ENCODE data around the gene CRTC2. TPM values are rescaled to one million over a fixed set of nuclear protein-coding genes. Genes with fewer than 3 reads are reported as not detected.
A peak's percentile ranks its signal among the peaks of the same experiment; 100 is the strongest.

The CRTC2 gene
- total RNA-seq, 1 experiment from 2014 or later = 45.7 TPM

- Histone ChIP-seq H4K8ac (replicated peaks; ENCODE audit: insufficient read length, low read depth, low read length) (no peak within 1 kb of the TSS), H3K18ac (ENCODE audit: insufficient read length, low read depth, low read length) (peak within 1 kb of the TSS; percentile 22), H2BK12ac (ENCODE audit: insufficient read length, low read depth, low read length) (no peak within 1 kb of the TSS), H2BK5ac (ENCODE audit: insufficient read length, low read length) (no peak within 1 kb of the TSS), H3K27ac (ENCODE audit: insufficient read length, low read depth, low read length) (no peak within 1 kb of the TSS), H2BK15ac (ENCODE audit: low read depth, low read length) (no peak within 1 kb of the TSS), H3K23ac (ENCODE audit: insufficient read length, low read depth, low read length) (no peak within 1 kb of the TSS), H3K4me1 (ENCODE audit: insufficient read depth, low read length) (no peaks in the 10 kb centered on the region), H3K9me3 (ENCODE audit: control insufficient read depth, low read depth, low read length) (no peaks in the 10 kb centered on the region), H4K5ac (ENCODE audit: insufficient read length, low read depth, low read length) (no peak within 1 kb of the TSS), H3K79me2 (ENCODE audit: insufficient read depth, low read length) (peaks cover 3% of the 10 kb centered on the region; the same call in 1 of the 2 replicates), H3T11ph (ENCODE audit: low read length) (no peak within 1 kb of the TSS), H4K20me1 (ENCODE audit: control insufficient read depth, insufficient read depth, insufficient read length) (no peaks in the 10 kb centered on the region), H2BK20ac (ENCODE audit: low read depth, low read length, poor library complexity, severe bottlenecking) (no peak within 1 kb of the TSS), H3K9ac (ENCODE audit: extremely low read depth, insufficient read length, low read length) (peak within 1 kb of the TSS; percentile 80), H2BK120ac (ENCODE audit: low read depth, low read length, poor library complexity, severe bottlenecking) (no peak within 1 kb of the TSS), H3K4me2 (ENCODE audit: insufficient read depth, insufficient read length, low read length) (peak within 1 kb of the TSS; percentile 84), H3K23me2 (ENCODE audit: insufficient read length, low read depth, low read length, poor library complexity, severe bottlenecking) (peaks cover 18% of the 10 kb centered on the region), H3K27me3 (ENCODE audit: insufficient read depth, low read length) (no peaks in the 10 kb centered on the region), H2AK5ac (ENCODE audit: insufficient read length, low read length) (no peak within 1 kb of the TSS), H3K14ac (ENCODE audit: insufficient read depth, low read length) (peak within 1 kb of the TSS; percentile 34), H2AFZ (ENCODE audit: low read length) (peak within 1 kb of the TSS; percentile 100), H3K56ac (ENCODE audit: insufficient read length, low read depth, low read length) (no peak within 1 kb of the TSS), H3K4ac (ENCODE audit: low read depth, low read length) (no peak within 1 kb of the TSS), H3K79me1 (ENCODE audit: insufficient read depth, low read depth, low read length, poor library complexity, severe bottlenecking) (no peaks in the 10 kb centered on the region), H4K91ac (ENCODE audit: insufficient read length, low read depth, low read length) (no peak within 1 kb of the TSS)
- peak; percentile 93 for DNase-seq
- no CpG with 5 or more reads among the region's 32 CpGs for WGBS (ENCODE audit: extremely low coverage, insufficient read length, low lambda C conversion rate)
- Mint-ChIP-seq H3K27me3 (ENCODE audit: low read depth) (no peaks in the 10 kb centered on the region), H3K9me3 (no peaks in the 10 kb centered on the region; a peak in 1 of 5 replicates), H3K27ac (peak within 1 kb of the TSS; percentile 97), H3K4me3 (peak within 1 kb of the TSS; percentile 88 to 97), H3K4me1 (peaks cover 17 to 18% of the 10 kb centered on the region in 2 experiments), H3K36me3 (ENCODE audit: insufficient read depth in 1 of 3, low read depth in 3 of 3) (peaks cover 18 to 36% (median 34%) of the 10 kb centered on the region in 3 experiments)
- no peak for TF ChIP-seq CTCF (conservative IDR thresholded peaks at IDR 0.05)
Observed at GRCh38 chr1:153985941-153986761, 27.7 kb upstream of the CRTC2 start, which contains the start of gene RAB13. RAB13 (minus strand) TSS chr1:153986339; CDS start chr1:153986236, 103 bp downstream.
